GM19468 (cell line): ENCODE results near the gene STAG2.

Source experiments
- ATAC-seq: cut with Tn5 transposase; IDR thresholded peaks from one replicate; pipeline ENCODE4 v1.9.1; 2021; ENCODE audit warnings: mild to moderate bottlenecking, moderate library complexity, moderate number of reproducible peaks; ENCODE audit not compliant: unreplicated experiment; ENCODE audit errors: extremely low read depth

STAG2 gene

DNA sequence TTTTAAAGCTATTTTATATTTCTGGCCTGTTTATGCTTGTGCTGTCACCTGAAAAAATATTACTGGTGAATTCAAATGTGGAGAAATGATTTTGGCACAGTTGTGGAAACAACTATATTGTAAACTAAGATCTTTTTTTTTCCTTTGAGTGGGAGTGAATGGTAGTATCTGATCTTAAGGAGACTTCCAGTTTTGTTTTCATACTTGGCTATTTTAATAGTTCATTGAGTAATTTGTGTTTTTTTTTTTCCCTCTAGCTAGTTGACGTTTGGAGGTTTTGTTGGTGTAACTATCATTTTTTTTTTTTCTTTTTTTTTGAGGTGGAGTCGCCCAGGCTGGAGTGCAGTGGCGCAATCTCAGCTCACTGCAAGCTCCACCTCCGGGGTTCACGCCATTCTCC, 10.5 kb downstream of the STAG2 start:
- ATAC-seq = no peak

DNA sequence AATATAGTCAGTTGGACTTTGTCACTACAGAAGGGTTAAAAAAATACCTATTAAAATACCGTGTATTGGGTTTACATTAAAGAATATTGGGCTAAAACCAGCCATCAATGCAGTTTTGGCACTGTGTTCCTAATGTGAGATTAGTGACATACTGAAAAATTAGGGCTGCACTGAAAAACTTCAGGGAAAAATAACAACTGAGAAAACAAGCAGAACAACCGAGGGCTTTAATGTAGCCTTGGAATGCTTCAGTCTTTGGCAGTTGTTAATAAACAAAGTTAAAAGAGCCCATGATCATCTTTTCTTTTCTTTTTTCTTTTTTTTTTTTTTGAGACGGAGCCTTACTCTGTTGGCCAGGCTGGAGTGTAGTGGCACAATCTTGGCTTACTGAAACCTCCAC, 12.4 kb downstream of the STAG2 start:
- ATAC-seq = no peak

DNA sequence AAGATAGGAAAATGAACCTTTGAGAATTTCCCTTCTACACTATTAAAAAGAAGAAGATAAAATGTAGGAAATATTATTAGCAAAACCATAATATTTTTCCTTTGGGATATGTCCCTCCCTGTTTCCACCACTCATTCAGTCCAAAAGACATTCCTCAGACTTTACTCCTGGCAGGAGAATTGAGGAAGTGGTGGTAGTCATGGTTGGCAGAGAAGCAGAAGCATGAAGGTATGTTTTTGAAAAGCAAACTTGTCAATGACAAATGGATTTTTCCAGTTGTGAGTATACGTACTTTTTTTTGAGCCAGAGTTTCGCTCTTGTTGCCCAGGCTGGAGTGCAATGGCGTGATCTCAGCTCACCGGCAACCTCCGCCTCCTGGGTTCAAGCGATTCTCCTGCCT, 13.7 kb downstream of the STAG2 start:
- ATAC-seq = no peak

DNA sequence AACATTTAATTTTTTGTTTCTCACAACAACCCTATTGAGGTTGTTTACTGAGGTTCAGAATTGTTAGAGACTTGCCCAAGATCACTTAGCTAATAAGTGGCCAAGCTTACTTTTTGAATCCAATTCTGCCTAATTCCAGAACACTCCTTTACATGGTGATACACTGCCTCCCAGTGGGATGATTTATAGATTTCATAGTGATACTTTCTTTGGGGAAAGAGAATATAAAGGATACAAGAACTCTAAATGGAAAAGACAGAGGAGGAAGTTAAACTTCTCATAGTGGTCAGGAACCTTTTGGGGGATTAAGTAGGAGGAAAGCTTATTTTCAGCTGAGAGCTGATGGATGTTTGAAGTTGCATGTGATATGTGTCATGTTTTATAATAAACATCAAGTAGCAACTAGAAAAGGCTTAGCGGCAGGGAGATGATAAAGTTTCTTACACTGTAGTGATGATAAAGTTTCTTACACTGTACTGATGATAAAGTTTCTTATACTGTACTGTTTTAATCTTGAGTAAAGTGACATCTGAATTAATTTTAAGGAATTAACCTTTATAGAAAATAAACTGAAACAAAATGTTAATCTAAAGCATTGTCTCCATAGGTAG, 15.3 kb downstream of the STAG2 start:
- ATAC-seq = no peak

DNA sequence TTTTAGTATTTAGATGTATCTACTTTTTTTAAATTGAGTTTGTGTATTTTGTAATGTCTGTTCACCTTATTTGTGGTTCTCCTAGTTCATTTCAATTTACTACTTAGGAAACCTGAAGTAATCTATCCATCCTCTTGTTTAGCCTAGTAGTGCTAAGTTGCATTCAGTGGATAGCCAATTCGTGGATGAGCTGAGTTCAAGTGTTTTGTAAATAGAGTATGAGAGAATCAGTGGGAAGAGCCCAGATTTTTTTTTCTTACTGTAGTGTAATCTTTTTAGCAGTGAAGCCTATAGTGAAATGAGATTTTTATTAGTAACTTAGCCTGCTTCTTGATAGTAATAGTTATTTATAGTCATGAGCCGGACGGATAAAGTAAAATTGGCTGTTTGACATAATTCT, 21.7 kb downstream of the STAG2 start:
- ATAC-seq = no peak

DNA sequence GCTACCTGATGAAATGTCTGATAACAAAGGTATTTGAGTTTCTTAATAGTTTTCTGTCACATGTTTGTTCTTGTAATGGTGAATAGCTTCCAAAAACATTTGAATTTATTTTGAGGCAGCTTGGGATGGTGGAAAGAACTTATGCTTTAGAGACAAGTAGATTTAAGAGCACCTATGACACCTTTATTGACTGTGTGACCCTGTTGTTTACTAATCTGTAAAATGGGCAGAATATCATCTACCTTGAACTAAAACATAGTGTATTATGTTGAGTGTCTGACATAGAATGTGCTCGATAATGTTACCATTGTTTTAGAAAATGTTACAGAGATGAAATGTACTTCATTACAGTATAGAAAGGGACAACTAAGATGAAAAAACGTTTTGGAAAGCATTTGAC, 24.9 kb downstream of the STAG2 start:
- no peak for ATAC-seq

DNA sequence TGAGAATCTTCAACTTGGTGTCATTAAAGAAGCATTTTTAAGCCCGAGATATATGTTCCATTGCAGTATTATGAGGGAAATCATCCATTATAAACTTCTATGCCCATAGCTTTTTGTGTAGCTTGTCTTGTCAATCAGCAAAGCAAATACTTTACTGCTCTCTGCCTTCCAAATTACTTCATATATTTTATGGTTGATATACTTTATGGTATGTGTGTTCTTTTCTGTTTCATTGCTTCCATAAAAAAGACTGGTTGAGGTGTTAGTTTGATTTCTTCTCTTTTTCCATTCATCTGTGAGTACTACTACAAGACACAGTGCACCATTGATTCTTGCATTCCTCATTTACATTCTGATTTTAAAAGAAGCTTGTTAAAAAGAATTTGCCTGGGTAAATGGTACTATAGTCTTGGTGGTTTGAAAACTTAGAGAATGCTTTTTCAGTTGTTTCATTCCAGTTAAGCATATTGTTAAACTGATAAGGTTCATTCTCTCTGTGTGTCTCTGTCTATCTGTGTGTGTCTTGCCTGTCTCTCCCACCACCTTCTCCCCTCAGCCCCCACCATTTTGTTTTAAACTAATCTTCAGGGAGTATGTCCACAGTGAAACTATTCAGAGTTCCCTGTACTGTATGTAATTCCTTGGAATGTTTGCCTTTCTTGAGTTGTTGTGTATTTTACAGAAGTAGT, 27.1 kb downstream of the STAG2 start:
- ATAC-seq = no peak

DNA sequence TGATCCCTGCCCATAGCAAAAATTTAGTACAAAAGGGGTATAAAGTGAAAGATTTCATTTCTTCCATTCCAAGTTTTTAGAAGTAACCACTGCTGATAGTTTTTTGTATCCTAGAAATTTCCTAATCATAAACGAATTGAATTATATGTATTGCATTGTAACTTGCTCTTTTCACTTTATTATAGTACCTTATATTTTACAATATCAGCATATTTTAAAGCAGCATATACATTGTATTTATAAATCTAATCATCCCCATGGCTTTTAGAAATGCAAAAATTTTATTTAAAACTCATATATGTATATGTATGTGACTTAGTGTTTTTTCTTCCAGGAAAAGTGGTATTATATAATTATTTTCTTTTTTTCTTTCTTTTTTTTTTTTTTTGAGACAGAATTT, 27.7 kb downstream of the STAG2 start:
- ATAC-seq = no peak

DNA sequence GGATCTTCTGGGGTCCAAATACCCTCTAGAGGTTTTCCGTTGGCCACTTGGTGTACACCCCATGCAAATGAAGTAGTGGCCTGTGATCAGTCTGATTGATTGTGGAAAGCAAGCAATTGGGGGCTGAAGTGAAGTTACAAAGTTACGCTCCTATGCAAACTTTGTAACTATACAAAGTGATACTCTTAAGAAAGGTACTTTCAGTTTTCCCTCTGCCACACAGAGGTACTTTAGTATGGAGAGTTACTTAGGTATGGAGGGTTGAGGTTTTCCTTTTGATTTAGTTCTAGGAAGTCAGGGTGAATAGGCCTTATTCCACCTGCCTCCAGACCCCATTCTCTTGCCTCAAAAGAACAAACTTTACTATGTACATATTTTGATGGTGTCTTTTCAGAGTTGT, 28.7 kb downstream of the STAG2 start:
- ATAC-seq = no peak

DNA sequence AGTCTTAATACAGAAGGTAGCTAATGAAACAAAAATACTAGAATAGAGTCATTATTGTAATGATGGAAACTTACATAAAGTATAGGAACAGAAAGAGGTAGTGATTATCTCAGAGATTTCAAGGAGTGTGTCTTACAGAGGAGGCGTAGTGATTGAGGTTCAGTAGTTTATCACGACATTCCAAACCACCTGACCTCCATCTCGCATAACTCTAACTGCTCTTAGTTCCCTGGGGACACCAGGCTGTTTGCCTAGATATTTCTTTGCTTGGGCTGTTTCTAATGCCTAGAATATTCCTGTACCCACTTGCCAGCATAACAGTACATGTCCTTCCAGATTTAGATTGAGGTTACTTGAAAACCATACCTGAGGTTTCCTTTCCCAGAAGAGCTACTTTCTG, 29.1 kb downstream of the STAG2 start:
- ATAC-seq = no peak

DNA sequence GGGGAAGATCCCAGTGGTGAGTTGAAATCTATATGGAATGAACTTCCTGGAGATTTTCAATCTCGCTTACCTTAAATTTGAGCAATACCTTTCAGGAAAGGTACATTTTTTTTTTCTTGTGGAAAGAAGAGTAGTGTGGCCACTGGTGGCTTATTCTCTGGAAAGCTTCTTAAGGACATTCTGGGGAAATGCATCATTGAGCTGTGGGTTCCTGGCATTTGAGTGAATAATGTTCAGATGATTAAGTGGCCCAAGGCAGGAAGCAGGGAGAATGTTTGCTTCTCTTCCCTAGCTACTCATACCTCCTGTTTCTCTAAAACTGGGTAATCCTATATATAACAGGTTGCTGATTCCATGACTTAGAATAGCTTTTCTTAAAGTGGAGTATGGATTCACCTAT, 31.8 kb downstream of the STAG2 start:
- no peak for ATAC-seq

DNA sequence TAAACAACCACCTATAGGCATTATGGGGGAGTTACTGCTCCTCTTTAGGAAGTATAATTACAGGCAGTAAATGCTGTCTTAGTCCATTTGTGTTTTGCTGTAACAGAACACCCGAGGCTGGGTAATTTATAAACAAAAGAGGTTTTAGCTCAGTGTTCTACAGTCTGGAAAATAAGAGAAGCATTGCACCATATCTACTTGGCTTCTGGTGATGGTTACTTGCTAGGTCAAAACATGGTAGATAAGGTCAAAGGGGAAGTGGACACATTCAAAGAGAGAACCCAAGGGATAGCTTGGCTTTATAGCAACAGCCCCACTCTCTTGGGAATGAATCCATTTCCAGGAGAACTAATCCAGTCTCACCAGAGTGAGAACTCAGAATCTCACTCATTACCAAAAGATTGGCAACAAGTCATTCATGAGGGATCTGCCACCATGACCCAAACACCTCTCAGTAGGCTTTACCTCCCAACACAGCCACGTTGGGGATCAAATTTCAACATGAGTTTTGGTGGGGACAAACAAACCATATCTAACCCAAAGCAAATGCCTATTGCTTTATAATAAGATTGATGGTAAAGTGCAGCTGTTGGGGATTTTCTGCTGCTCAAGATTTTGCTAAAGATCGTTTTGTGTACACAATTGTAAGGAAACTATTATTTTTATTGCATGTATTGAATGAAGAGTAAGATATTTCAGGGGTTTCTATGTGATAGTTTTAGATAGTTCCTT, 32.6 kb downstream of the STAG2 start:
- no peak for ATAC-seq

DNA sequence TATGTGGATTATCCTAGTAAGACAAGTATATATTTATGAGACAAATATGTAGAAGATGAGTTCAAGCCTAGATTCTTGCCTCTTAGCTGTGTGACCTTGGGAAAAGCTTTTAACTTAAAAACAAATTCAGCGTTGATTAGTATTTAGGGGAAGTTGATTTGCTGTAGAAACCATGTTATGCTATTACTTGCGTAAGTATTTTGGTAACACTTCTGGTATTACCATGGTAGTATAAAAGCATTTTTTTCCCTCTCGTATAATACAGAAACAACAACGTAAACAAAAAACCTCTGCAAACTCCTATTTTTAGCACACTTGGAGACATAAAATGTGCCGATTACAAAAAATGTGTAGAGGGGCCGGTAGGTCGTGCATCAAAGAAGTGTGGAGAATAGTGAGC, 33.2 kb downstream of the STAG2 start:
- ATAC-seq = no peak

DNA sequence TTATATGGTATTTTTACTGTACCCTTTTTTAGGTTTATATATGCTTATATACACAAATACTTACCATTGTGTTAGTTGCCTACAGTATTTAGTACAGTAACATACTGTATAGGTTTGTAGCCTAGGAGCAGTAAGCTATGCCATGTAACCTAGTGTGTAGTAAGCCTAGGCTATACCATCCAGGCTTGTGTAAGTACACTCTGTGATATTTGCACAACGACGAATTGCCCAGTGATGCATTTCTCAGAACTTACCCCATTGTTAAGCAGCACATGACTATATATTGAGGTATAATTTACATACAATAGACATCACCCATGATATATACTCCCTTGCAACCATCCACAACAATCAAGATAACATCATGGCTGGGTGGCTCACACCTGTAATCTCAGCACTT, 40.1 kb downstream of the STAG2 start:
- no peak for ATAC-seq

DNA sequence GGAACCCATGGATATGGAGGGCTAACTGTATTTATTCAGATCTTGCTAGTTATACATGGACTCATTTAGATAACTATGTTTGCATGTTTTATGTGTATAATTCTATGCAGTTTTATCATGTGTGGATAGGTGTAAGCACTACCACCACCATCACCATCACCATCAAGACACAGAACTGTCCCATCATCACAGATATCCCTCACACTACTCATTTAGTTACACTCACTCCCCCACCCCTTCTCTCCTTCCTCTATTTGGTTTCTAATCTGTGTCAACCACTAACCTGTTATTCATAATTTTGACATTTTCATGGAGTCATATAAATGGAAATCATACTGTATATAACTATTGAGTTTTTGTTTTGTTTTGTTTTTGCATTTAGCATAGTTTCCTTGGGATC, 43.7 kb downstream of the STAG2 start:
- ATAC-seq = no peak

DNA sequence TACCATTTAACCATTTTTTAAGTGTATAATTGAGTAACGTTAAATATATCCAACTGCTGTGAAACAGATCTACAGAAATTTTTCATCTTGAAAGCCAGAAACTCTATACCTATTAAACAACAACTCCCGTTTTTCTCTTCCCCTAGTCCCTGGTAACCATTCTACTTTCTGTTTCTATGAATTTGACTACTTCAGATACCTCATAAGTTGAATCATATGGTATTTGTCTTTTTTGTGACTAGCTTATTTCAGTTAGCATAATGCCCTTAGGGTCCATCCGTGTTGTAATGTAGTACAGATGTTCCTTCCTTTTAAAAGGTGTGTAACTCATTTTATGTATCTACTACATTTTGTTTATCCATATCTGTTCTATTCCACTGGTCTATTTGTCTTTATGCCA, 48.7 kb downstream of the STAG2 start:
- no peak for ATAC-seq

DNA sequence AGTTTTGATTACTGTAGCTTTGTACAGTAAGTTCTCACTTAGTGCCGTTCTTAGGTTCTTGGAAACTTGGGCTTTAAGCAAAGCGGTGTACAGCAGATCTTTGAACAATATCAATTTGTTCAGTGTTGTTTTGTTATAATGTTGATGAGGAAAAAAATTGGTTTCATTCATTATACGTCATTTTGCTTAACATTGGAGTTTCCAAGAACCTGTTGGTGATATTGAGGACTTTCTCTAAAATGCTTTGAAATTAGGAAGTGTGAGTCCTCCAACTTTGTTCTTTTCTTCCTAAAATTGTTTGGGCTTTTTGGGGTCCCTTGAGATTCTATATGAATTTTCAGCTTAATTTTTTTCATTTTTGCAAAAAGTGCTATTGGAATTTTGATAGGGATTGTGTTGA, 49.1 kb downstream of the STAG2 start:
- ATAC-seq = no peak

DNA sequence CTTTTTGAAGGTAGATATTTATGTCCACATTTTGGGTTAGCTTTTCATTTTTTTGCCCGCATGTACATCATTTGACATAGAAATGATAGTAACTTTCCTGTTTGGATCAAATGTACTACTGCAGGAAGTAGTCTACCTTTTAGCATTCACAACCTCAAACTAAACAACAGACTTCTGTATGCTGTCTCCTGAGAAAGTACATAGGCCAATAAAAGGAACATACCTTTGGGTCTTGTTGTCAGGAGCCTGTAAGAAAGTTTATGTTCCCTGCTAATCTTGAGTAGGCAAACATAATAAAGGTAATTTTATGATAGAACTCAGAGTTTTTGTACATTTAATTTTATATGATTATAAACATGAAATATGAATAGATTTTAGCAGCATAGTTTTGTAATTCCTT, 54.2 kb downstream of the STAG2 start:
- no peak for ATAC-seq

DNA sequence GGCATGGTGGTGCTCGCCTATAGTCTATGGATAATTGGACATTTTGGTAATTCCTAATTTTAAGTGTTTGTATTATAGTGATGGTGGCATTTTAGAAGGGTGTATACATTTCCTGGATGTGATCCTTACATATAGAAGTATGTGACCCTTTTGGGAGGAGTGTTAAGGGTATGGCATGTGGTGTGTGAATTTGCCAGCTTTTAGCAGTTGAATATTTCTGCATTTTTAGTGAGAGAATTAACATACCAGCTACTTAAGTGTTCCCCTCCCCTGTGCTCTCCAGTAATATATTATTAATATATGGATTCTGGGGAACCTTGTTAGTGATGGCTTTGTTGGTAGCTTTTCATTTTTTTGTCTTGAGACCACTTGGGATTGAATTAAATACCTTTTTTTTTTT, 55.3 kb downstream of the STAG2 start:
- ATAC-seq = no peak

DNA sequence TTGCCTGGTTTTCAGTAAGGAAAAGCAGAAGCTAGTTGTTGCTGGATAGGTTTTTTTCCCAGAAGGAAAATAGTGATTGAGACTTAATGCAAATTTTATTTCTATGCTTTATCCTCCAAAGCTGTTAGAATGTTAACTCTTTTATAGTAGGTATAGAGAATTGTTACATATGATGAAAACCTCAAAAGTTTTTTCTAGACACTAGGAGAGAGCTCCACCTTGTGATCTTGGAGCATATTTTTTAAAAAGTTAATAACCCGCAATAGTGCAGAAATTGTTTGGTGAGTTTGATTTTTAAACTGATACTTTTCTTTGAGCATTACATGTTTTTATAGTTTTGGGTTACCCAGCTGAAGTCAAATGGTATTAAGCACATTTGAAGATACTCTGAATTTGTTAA, 56.5 kb downstream of the STAG2 start:
- no peak for ATAC-seq

DNA sequence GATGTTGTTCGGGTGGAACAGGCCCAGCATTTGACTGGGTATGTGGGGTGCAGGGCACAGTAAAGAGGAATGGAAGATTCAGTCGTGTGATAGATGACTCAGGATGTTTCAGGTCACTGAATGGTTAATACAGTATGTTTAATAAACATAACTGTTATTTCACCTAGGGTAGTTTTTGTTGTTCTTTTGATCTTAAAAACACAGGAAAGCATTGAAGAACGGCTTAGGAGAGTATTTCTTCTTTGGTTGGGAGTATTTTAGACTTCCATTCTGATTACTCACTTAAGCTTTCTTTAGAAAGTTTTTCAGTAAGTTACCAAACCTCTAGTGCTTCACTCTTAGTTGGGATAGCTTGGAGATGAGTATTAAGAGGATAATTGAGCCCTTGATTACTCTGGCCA, 62.3 kb downstream of the STAG2 start:
- ATAC-seq = no peak

DNA sequence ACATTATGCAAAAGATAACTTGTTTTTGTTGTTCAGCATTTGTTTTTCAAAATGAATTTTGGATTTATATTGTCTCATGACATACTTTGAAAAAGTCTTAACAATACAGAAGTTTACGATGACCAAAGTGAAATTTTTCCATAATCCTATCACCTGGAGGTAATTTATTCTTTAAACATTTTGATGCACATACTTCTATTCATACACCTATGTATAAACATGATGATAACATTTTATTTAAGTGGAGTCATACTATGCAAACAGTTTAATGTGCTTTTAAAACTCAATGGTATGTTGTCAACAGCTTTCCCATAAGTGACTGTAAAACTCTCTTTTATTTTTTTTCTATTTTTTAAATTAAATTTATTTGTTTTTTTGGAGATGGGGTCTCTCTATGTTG, 65.0 kb downstream of the STAG2 start:
- no peak for ATAC-seq
